Measurements from ENCODE around the gene FSTL4. TPM values are rescaled to one million over a fixed set of nuclear protein-coding genes. Genes with fewer than 3 reads are reported as not detected.

The FSTL4 gene
- total and polyA plus RNA-seq, 12 donors = 0.48 to 5.2 (median 2.3) TPM

GRCh38 chr5:133290669-133291240, 321.6 kb downstream of the FSTL4 start:
- Histone ChIP-seq H3K9me3 (replicated peaks in 1 of 3) (no peaks in the 10 kb centered on the region), H3K27me3 (no peaks in the 10 kb centered on the region), H3K36me3 (replicated peaks in 1 of 2) (no peaks in the 10 kb centered on the region), H3K4me1 (replicated peaks in 1 of 2) (no peaks in the 10 kb centered on the region), H3K27ac (no peak overlapping the region), H3K4me3 (no peak overlapping the region)
- 84 to 93% (median 88%) methylated on average over 7 to 17 of the region's 17 CpGs for WGBS, 4 donors
- TF ChIP-seq CTCF (IDR thresholded peaks at IDR 0.05) = no peak
- TF ChIP-seq POLR2A (IDR thresholded peaks at IDR 0.05) = no peak
- intact Hi-C loops (cut with DNase I) = no loop called here
- DNase-seq = no peak

GRCh38 chr5:133289686-133290367, 322.5 kb downstream of the FSTL4 start:
- intact Hi-C loops (cut with DNase I) = loop anchor here in 1 of 2 donors (5.0 kb wide), 1 partner anchor 178 kb away; no protein-coding TSS in a partner anchor
- WGBS, 4 donors = 86 to 91% (median 89%) methylated on average over 7 to 9 of the region's 9 CpGs
- Histone ChIP-seq H3K4me3 (no peak overlapping the region), H3K9me3 (replicated peaks in 1 of 3) (no peaks in the 10 kb centered on the region), H3K27ac (no peak overlapping the region), H3K4me1 (replicated peaks in 1 of 2) (no peaks in the 10 kb centered on the region), H3K36me3 (replicated peaks in 1 of 2) (no peaks in the 10 kb centered on the region), H3K27me3 (no peaks in the 10 kb centered on the region)
- no peak for DNase-seq
- TF ChIP-seq CTCF (IDR thresholded peaks at IDR 0.05) (no peak), POLR2A (IDR thresholded peaks at IDR 0.05) (no peak)

DNA sequence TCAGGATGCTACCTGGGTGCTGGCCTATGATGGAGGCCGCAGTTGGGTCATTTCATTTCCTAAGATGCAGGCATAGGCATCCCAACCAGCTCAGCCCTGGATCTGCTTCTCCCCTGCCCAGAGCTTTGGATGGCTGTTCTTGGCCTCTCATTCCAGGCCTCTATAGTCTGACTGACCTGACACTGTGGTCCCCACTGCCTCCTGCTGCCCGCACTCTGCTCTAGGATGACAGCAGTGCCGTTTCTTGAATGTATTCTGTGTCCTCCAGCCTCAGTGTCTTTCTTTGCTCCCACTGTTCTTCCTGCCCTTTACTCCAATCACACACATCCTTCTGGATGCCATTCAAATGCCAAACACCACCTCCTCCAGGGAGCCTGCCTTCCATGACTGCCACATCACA, 324.8 kb downstream of the FSTL4 start:
- peak in 5 of 7 donors; percentile 17 to 66 (median 31) for DNase-seq
- H3K9me3 ChIP-seq (replicated peaks in 1 of 3) = no peaks in the 10 kb centered on the region
- H3K36me3 ChIP-seq (replicated peaks in 1 of 2) = no peaks in the 10 kb centered on the region
- TF ChIP-seq CTCF (IDR thresholded peaks at IDR 0.05) = peak in 5 of 6 experiments; percentile 5 to 51 (median 38)
- no peak for TF ChIP-seq POLR2A (IDR thresholded peaks at IDR 0.05)
- no peaks in the 10 kb centered on the region for H3K27me3 ChIP-seq
- no peaks in the 10 kb centered on the region for H3K4me1 ChIP-seq (replicated peaks in 1 of 2)
- whole genome bisulfite sequencing, 4 donors = 64 to 78% (median 73%) methylated on average over 3 of the region's 3 CpGs
- H3K27ac ChIP-seq = no peak overlapping the region
- intact Hi-C loops (cut with DNase I) = loop anchor here in 1 of 2 donors (5.0 kb wide), 1 partner anchor 175 kb away; no protein-coding TSS in a partner anchor
- H3K4me3 ChIP-seq = no peak overlapping the region

GRCh38 chr5:133286483-133286882, 325.9 kb downstream of the FSTL4 start:
- no peak overlapping the region for H3K4me3 ChIP-seq
- no peak overlapping the region for H3K27ac ChIP-seq
- H3K27me3 ChIP-seq = no peaks in the 10 kb centered on the region
- no peaks in the 10 kb centered on the region for H3K4me1 ChIP-seq (replicated peaks in 1 of 2)
- intact Hi-C loops (cut with DNase I) = loop anchor here in 1 of 2 donors (5.0 kb wide), 1 partner anchor 174 kb away; no protein-coding TSS in a partner anchor
- H3K9me3 ChIP-seq (replicated peaks in 1 of 3) = no peaks in the 10 kb centered on the region
- no peak for DNase-seq
- 87 to 97% (median 95%) methylated on average over 3 of the region's 3 CpGs for WGBS, 4 donors
- TF ChIP-seq CTCF (IDR thresholded peaks at IDR 0.05) (no peak), POLR2A (IDR thresholded peaks at IDR 0.05) (no peak)
- no peaks in the 10 kb centered on the region for H3K36me3 ChIP-seq (replicated peaks in 1 of 2)
